Measurements from ENCODE around the gene HELZ2.
"Not testable (repeated sequence)": the region's sequence is repeated elsewhere in the genome, so short reads cannot be mapped to it uniquely, and the experiment has no call there.

The HELZ2 gene

GRCh38 chr20:63577317-63577894 lies 3.4 kb upstream of the HELZ2 start:
- DNase-seq, result no peak

- DNase-seq, result no peak
Measured at GRCh38 chr20:63576311-63576710, 2.3 kb upstream of the HELZ2 start.

DNA sequence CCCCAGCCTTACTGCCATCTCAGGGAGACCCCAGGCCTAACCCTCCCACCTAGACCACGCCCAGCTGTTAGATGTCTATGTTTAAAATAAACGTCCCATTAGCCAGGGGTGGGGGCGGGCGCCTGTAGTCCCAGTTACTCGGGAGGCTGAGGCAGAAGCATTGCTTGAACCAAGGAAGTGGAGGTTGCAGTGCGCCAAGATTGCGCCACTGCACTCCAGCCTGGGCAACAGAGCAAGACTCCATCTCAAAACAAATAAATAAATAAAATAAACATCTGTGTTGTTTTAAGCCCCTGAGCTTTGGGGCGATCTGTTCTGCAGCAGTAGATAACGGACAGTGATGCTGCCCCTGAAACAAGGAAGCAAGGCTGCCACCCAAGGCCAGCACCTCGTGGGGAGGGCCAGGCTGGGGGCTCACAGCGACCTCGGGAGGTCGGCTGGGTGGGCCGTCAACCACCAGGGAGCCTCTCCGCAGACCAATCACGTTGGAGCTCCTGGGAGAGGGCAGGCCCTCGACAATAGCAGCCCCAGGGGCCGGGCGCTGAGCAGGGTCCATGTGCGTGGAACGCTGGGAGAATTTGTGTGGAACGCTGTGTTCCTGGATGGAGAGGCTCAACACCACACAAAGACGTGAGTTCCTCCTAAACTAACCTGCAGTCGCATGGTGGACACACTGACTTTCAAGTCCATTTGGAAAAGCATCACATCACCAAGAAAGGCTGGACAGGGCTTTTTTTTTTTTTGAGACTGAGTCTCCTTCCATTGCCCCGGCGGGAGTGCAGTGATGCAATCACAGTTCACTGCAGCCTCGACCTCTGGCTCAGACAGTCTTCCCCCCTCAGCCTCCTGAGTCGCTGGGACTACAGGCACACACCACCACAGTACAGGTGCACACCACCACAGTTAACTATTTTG lies 1.0 kb upstream of the HELZ2 start:
- DNase-seq, result no peak

- no peak for DNase-seq
Measured at GRCh38 chr20:63573647-63574131, 350 bp downstream of the HELZ2 start.

DNA sequence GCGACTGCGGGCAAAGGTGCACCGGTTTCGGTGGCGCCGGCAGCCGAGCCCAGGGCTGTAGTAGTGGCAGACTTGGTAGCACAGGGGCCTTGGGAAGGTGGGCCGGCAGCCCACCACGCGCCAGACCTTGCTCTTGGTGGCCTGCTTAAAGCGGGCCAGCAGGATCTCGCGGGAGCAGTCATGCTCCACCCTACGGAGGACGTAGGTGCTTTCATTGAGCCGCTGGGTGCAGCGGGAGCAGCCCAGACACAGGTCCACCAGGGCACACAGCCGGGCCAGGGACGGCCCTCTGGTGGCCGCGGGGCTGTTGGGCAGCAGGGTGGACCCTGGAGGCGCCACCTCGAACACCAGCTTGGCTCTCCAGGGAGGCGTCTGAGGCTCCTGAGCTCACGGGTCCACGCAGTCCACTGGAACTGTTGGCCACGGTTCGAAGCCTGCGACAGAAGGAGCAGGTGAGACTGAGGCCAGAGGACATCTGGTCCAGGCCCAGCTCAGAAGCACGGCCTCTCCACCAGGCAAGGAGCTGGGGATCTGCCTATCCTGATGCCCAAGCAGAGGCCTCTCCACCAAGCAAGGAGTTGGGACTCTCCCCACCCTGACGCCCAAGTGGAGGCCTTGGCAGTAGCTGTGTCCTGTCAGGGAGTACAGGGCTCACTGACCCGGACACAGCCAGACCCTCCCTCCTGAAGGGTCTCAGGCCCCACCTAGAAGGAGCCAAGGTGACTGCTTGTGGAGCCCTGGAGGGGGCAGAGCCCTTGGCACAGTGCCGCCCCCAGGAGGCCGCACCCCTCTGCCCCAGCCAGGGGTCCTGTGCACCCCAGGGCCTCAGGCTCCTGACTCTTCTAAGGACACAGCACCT lies 1.0 kb downstream of the HELZ2 start:
- no peak for DNase-seq

DNA sequence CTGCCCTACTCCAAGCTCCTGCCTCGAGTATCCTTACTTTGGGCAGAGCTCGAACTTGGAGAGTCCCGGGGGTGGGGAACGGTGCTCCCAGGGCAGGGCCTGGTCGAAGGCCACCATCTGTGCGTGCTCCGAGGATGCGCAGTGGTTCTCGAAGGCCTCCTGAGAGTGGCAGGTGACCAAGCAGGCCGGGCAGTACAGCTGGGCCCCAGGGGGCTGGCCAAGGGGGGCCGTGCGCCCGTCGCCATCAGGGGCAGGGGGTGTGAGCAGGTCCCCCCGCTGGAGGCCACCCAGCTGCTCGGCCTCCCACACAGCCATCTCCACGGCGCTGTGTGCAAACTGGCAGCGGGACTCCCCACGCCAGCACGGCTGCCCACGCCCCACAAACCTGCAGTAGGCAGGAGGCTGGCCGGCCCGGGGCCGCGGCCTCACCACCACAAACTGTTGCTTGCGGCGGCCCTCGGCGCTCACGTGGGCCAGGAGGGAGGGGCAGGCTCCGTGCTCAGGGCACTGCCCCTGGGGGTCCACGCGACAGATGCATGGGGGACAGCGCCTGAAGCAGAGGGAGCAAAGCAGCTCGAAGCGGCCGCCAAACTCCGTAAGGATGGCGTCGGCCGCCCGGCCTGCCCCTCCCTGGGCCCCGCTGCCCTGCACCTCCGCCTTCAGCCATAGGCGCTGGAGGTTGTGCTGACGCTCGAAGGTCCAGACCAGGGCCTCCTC lies 1.8 kb downstream of the HELZ2 start:
- DNase-seq, result no peak

GRCh38 chr20:63571087-63571478 lies 3.0 kb downstream of the HELZ2 start:
- DNase-seq, result not testable (repeated sequence)

- no peak for DNase-seq
Measured at GRCh38 chr20:63570281-63571086, 3.6 kb downstream of the HELZ2 start.

- DNase-seq, result no peak
Measured at GRCh38 chr20:63568986-63569949, 4.8 kb downstream of the HELZ2 start.

GRCh38 chr20:63568170-63568981 lies 5.7 kb downstream of the HELZ2 start:
- no peak for DNase-seq

DNA sequence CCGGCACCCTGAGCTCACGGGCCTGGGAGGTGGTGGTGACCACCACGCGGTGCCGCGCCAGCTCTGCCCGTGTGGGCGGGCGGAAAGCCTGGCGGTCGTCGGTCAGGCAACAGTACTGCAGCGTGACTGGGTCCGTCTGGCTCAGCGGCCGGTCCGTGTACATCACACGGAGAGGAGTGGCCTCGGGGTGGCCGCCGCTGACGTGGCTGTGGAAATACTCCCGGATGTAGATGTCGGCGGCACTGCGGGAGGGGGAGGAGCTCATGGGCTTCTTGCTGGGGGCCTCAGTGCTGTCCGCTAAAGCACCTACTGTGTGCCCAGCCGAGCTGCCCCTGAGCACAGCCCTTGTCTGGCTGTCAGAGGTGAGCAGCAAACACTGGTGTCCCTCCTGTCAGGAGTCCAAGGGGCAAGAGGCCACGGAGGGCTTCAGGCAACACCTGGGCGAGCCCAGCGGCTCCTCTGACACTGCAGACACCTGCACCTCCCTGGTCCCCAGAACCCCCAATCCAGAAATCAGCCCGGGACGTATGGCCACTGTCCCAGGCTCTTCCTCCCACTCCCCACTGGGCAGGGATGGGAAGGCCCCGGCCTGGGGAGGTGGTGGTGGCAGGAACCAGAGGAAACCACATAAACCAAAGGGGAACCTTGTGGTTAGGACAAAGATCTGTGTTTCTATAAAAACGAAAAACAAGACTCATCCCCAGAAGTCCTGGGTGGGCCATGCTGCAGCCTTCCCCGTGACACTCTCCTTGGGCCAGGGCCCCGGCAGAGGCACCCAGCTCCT lies 6.5 kb downstream of the HELZ2 start:
- no peak for DNase-seq

DNA sequence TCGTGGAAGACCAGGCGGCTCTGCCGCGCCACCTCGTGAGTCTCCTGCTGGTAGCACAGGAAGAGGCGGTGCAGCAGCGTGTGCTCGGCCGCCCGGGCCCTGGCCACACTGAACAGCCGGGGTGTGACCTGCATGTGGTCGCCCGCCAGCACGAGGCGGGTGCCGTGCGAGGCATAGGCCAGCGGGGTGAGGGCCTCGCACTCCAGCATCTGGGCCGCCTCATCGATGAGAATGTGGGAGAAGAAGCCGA lies 7.0 kb downstream of the HELZ2 start:
- DNase-seq, result no peak

DNA sequence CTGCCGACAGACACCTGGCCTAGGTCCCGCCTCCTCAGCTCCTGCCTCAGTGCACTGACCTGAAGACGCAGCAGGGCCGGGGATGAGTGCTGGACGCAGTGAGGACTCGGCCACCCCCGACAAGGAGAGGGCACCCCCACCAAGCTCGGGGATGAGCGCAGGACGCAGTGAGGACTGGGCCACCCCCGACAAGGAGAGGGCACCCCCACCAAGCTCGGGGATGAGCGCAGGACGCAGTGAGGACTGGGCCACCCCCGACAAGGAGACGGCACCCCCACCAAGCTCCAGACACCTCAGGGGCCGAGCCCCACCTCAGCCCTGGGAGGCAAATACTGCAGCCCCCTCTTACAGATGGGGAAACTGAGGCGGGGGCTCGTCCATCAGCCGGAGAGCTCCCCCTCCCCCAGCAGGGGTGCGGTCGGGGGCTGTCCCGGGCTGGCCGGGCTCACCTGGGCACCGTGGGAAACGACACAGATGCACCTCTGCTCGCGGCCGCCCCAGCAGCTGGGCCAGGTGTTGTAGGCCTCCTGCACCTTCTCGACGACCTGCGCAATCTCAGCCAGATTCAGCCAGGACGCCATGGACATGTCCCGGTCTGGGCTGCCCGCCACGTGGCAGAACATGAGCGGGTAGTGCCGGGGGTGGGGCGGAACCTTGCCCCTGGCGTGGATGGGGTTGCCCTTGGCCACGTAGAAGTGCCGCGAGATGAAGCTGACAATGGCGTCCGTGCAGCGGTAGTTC lies 7.5 kb downstream of the HELZ2 start:
- DNase-seq, result no peak

GRCh38 chr20:63565699-63566335 lies 8.2 kb downstream of the HELZ2 start:
- no peak for DNase-seq

DNA sequence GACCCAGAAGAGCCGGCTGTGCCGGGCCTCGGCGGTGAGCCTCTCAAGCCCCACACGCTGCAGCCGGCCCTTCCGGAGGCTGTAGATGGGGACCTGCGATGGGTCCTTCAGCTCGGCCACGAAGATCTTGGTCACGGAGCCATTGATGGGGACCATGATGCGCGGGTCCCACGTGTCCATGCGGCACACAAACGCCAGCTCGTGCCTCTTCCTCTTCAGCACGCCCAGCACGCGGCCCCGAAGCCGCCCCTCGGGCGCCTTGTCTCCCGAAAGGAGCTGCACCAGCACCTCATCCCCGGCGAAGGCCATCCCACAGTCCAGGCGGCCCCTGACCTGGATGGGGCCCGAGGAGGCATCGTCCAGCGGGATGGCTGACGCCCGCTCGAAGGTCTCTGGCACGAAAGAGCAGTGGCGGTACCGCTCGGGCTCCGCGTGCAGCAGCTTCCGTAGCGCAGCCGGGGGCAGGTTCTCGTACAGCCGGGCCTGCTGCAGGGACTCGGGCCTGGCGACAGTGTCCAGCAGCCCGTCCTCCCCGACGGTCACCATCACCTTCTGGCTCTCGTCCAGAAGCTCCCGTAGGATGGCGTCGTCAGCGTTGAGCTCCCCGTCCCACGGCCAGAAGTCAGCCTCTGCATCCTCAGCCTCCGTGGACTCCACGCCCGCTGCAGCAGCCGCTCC lies 8.9 kb downstream of the HELZ2 start:
- no peak for DNase-seq

GRCh38 chr20:63564036-63564810 lies 9.8 kb downstream of the HELZ2 start:
- no peak for DNase-seq

Measured in stimulated activated CD4-positive, alpha-beta T cell treated with anti-CD3 and anti-CD28 coated beads, Interleukin-12 subunit alpha, Interleukin-12 subunit beta, amount 100 ng/mL, for 4 hours (primary cell).